SK-N-MC (cell line): ENCODE data around the gene PGAP1.

Experiments
- EZH2 ChIP-seq: fragments of 200-600 bp; sonication (generic); IDR thresholded peaks from one replicate; pipeline ENCODE4 v1.6.1; 2017; ENCODE audit warnings: antibody characterized with exemption
- POLR2AphosphoS5 ChIP-seq: IDR thresholded peaks from 2 replicates; pipeline ENCODE4 v1.6.1; 2012; ENCODE audit warnings: mild to moderate bottlenecking, low read depth, low read length, borderline replicate concordance

- TF ChIP-seq POLR2AphosphoS5 = no peak
- no peak for TF ChIP-seq EZH2
Measured at GRCh38 chr2:196954001-196954400, 27.5 kb upstream of the PGAP1 start.
